Esophagus squamous epithelium (tissue), 4 donors: ENCODE data around the gene SSMEM1.

Experiments used
- CTCF ChIP-seq, 6 experiments: fragments of 450-650 bp in 4 of 6; fragments of 200-600 bp in 2 of 6; sonication (generic) in 2 of 6; IDR thresholded peaks; one replicate each; pipeline ENCODE4 v1.5.1; 2016 to 2019; ENCODE audit warnings: antibody characterized with exemption in 6 of 6, mild to moderate bottlenecking in 4 of 6, moderate library complexity in 4 of 6
- POLR2A ChIP-seq, 4 donors: fragments of 450-650 bp; IDR thresholded peaks; one replicate each; pipeline ENCODE4 v1.6.1; 2017; ENCODE audit warnings: antibody characterized with exemption in 4 of 4, mild to moderate bottlenecking in 4 of 4, moderate library complexity in 3 of 4

GRCh38 chr7:130226333-130226732, 18.7 kb downstream of the SSMEM1 start:
- TF ChIP-seq CTCF (IDR thresholded peaks at IDR 0.05): no peak
- TF ChIP-seq POLR2A (IDR thresholded peaks at IDR 0.05): no peak
